NOMO-1 treated with dmso at 0.1 percent for 144 hours (cell line): ENCODE data around the gene ATG101.

ENCODE experiments used
- DNase-seq: peaks from one replicate; lab custom pipeline; 2025; ENCODE audit not compliant: unreplicated experiment; lab: John Stamatoyannopoulos, UW

ATG101 gene

GRCh38 chr12:52057638-52058576 lies 11.9 kb upstream of the ATG101 start:
- no peak for DNase-seq

- DNase-seq: no peak
Observed at GRCh38 chr12:52058631-52059361, 11.0 kb upstream of the ATG101 start.

- no peak for DNase-seq
Observed at GRCh38 chr12:52059582-52060497, 9.9 kb upstream of the ATG101 start.

GRCh38 chr12:52060498-52061177 lies 9.1 kb upstream of the ATG101 start:
- DNase-seq: no peak

GRCh38 chr12:52061470-52062166 lies 8.2 kb upstream of the ATG101 start:
- DNase-seq: no peak

GRCh38 chr12:52062167-52063081 lies 7.4 kb upstream of the ATG101 start:
- no peak for DNase-seq

- no peak for DNase-seq
Observed at GRCh38 chr12:52063082-52063924, 6.5 kb upstream of the ATG101 start.

GRCh38 chr12:52063981-52064649 lies 5.7 kb upstream of the ATG101 start:
- no peak for DNase-seq

- no peak for DNase-seq
Observed at GRCh38 chr12:52066346-52067080, 3.3 kb upstream of the ATG101 start.

GRCh38 chr12:52067081-52067374 lies 2.8 kb upstream of the ATG101 start:
- no peak for DNase-seq

- DNase-seq: no peak
Observed at GRCh38 chr12:52070185-52070925, 577 bp downstream of the ATG101 start.

GRCh38 chr12:52073531-52074381 lies 4.0 kb downstream of the ATG101 start:
- DNase-seq: no peak

GRCh38 chr12:52074971-52075724 lies 5.4 kb downstream of the ATG101 start:
- DNase-seq: no peak

GRCh38 chr12:52076811-52077210 lies 7.0 kb downstream of the ATG101 start:
- DNase-seq: no peak

- no peak for DNase-seq
Observed at GRCh38 chr12:52078276-52078675, 8.5 kb downstream of the ATG101 start.
